ENCODE results near the gene CPEB2. TPM values are rescaled to one million over a fixed set of nuclear protein-coding genes. Genes with fewer than 3 reads are reported as not detected.

Gene CPEB2
- total and polyA plus RNA-seq, 7 donors: 6.4 to 39.2 (median 27.5) TPM

DNA sequence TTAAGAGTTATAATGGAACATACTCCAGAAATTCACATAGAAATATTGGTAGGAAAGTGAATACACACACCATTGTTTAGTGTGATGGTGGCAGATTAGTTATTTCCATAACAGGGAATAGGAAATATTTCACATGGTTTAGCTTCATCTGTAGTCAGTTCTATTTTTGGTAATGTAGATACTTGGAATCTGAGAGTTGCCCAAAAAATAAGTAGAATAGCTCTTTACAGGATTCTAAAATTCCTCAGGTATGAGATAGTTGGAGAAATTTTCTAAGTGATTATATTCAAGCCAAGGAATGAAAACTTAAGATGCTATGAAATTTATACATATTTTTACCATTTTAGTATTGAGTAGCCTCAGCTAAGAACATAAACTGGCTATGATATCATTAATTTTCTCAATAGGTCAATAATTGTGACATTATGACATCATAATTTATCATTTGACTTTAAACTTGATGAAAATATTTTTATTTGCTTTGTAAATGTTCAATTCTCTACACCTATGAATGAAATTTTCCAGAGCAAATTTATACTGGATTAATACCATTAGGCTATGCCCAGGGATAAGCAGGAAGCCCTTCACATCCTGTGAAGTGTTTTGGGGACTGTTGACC is 35.8 kb downstream of the CPEB2 start:
- Histone ChIP-seq H3K36me3 (peaks cover 0 to 5% (median 2%) of the 10 kb centered on the region in 4 donors), H3K27ac (peak overlapping the region in 3 of 4 donors; percentile 40 to 68 (median 63)), H3K27me3 (no peaks in the 10 kb centered on the region), H3K9me3 (no peaks in the 10 kb centered on the region), H3K4me1 (peaks cover 0 to 70% (median 53%) of the 10 kb centered on the region in 4 donors), H3K4me3 (no peak overlapping the region)
- intact Hi-C loops (cut with DNase I): loop anchor here (5.0 kb wide), 1 partner anchor 36 kb away; the partner anchor contains the start of gene CPEB2
- no peak for DNase-seq
- TF ChIP-seq, protein P1, sequence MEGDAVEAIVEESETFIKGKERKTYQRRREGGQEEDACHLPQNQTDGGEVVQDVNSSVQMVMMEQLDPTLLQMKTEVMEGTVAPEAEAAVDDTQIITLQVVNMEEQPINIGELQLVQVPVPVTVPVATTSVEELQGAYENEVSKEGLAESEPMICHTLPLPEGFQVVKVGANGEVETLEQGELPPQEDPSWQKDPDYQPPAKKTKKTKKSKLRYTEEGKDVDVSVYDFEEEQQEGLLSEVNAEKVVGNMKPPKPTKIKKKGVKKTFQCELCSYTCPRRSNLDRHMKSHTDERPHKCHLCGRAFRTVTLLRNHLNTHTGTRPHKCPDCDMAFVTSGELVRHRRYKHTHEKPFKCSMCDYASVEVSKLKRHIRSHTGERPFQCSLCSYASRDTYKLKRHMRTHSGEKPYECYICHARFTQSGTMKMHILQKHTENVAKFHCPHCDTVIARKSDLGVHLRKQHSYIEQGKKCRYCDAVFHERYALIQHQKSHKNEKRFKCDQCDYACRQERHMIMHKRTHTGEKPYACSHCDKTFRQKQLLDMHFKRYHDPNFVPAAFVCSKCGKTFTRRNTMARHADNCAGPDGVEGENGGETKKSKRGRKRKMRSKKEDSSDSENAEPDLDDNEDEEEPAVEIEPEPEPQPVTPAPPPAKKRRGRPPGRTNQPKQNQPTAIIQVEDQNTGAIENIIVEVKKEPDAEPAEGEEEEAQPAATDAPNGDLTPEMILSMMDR (IDR thresholded peaks at IDR 0.05): no peak
- TF ChIP-seq EP300 (IDR thresholded peaks at IDR 0.05) (no peak), POLR2A (IDR thresholded peaks at IDR 0.05) (no peak), POLR2AphosphoS5 (IDR thresholded peaks at IDR 0.05) (no peak)

DNA sequence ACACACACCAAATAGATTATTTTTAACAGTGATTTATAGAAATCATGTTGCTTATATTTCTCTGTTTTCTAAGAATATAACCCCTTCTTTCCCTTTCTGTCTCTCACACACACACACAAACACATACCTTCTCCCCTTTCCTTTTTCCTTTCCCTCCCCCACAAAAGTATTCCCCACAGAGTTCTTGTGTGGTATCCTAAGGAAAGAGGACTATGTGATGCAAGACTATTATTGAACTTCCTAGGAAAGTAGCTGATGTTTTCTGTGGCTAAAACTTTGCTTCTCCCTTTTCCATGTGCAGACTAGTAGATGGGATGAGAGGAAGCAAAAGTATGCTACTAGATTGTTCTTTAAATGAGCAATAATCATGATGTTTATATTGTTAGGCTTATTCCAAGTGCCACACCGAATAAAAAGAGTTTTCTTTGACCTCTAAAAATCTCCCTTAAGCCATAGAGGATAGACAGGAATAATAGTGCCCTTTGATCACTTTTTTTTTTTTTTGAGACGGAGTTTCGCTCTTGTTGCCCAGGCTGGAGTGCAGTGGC is 38.7 kb downstream of the CPEB2 start:
- Histone ChIP-seq H3K27ac (peak overlapping the region; percentile 25 to 57 (median 35)), H3K4me1 (peaks cover 0 to 60% (median 29%) of the 10 kb centered on the region in 4 donors), H3K4me3 (no peak overlapping the region), H3K27me3 (no peaks in the 10 kb centered on the region), H3K9me3 (no peaks in the 10 kb centered on the region), H3K36me3 (peaks cover 0 to 4% (median 0%) of the 10 kb centered on the region in 4 donors)
- intact Hi-C loops (cut with DNase I): no loop called here
- 88% methylated on average over 3 of the region's 3 CpGs for WGBS, 2 donors
- no peak for DNase-seq
- TF ChIP-seq POLR2A (IDR thresholded peaks at IDR 0.05) (no peak), EP300 (IDR thresholded peaks at IDR 0.05) (no peak), POLR2AphosphoS5 (IDR thresholded peaks at IDR 0.05) (no peak)
- TF ChIP-seq, protein P1 (IDR thresholded peaks at IDR 0.05): no peak

DNA sequence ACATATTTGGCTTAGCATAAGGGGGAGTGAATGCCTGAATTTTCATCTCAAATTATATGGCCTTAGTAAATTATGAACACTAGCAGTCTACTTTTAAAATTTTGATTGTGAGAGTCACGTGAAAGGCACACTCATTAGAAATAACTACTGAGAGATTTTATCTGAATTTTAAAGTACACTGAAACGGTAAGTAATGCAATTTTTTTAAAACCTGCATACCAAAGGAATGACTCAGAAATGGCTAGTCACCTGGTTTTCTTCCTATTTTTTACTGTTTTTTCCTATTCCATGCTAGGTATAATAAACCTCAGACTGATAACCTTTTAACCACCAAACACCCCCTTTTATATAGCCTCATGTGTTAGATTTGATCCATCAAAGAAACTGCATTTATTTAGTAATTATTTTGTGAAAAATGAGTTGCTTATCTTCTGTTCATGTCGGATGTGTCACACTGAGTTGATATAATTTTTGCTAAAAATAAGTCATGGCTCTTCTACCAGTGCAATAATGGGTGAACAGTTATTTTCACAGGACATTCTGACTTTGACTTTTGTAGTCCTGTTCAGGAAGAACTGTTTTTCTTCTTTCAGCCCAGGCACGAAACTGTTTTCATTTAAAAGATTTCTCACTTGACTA is 40.4 kb downstream of the CPEB2 start:
- intact Hi-C loops (cut with DNase I): no loop called here
- TF ChIP-seq, protein P1 (IDR thresholded peaks at IDR 0.05): no peak
- no peak for TF ChIP-seq POLR2A (IDR thresholded peaks at IDR 0.05)
- no peak for TF ChIP-seq POLR2AphosphoS5 (IDR thresholded peaks at IDR 0.05)
- no peak for TF ChIP-seq EP300 (IDR thresholded peaks at IDR 0.05)
- DNase-seq: no peak
- H3K27ac ChIP-seq: peak overlapping the region in 3 of 4 donors; percentile 10 to 50 (median 39)
- H3K9me3 ChIP-seq: no peaks in the 10 kb centered on the region
- H3K4me3 ChIP-seq: no peak overlapping the region
- peaks cover 0 to 56% (median 28%) of the 10 kb centered on the region in 4 donors for H3K4me1 ChIP-seq
- H3K27me3 ChIP-seq: no peaks in the 10 kb centered on the region
- peaks cover 0 to 4% (median 0%) of the 10 kb centered on the region in 4 donors for H3K36me3 ChIP-seq
- WGBS, 2 donors: 86 to 89% methylated on average over 4 of the region's 4 CpGs

DNA sequence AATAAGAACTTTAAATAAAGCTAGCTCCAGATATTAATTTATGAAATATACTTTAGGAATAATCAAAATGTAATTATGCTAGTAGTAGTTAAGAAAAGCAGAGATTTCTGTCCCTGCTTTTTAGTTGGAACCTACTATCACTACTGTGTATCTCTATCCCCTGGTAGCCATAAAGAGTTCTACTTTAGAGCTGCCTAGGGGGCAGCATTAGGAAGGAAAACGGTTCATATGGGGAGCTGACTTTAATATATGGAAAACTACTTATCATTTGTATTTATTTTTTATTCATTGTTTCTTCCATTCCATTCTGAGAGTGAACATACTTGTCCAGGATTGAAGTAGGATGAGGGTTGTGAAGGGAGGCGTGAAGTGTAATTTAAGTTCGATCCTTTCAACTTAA is 40.9 kb downstream of the CPEB2 start:
- Histone ChIP-seq H3K27ac (peak overlapping the region in 3 of 4 donors; percentile 10 to 50 (median 39)), H3K4me1 (peaks cover 0 to 50% (median 28%) of the 10 kb centered on the region in 4 donors)

More for the DNA sequence above, 40.9 kb downstream of the CPEB2 start:
- 75 to 82% methylated on average over 3 of the region's 3 CpGs for WGBS, 2 donors
- Histone ChIP-seq H3K36me3 (peaks cover 0 to 4% (median 0%) of the 10 kb centered on the region in 4 donors), H3K27me3 (no peaks in the 10 kb centered on the region), H3K9me3 (no peaks in the 10 kb centered on the region), H3K4me3 (no peak overlapping the region)
- DNase-seq: no peak
- TF ChIP-seq EP300 (IDR thresholded peaks at IDR 0.05): no peak
- TF ChIP-seq POLR2AphosphoS5 (IDR thresholded peaks at IDR 0.05): no peak
- TF ChIP-seq, protein P1 (IDR thresholded peaks at IDR 0.05): no peak
- TF ChIP-seq POLR2A (IDR thresholded peaks at IDR 0.05): no peak
- intact Hi-C loops (cut with DNase I): no loop called here
